Mesendoderm (in vitro differentiated cells): Measurements from ENCODE around the gene CLEC2B.
A peak's percentile ranks its signal among the peaks of the same experiment; 100 is the strongest.

ENCODE experiments used
- DNase-seq: peaks from one replicate; pipeline ENCODE4 v3.0.0; 2013
- H2AK5ac ChIP-seq: 2 replicates; pipeline ENCODE4 v1.6.1; 2013; ENCODE audit warnings: low read length, inconsistent platforms
- H2BK120ac ChIP-seq: 2 replicates; pipeline ENCODE4 v1.6.1; 2013; ENCODE audit warnings: low read depth, mild to moderate bottlenecking, low read length, moderate library complexity, mixed read lengths
- H2BK15ac ChIP-seq: replicated peaks from 2 replicates; pipeline ENCODE4 v1.6.1; 2013; ENCODE audit warnings: low read depth, mild to moderate bottlenecking, moderate library complexity
- H2BK5ac ChIP-seq: 2 replicates; pipeline ENCODE4 v1.6.1; 2013; ENCODE audit warnings: low read length, inconsistent platforms
- H3K18ac ChIP-seq: 2 replicates; pipeline ENCODE4 v1.6.1; 2013; ENCODE audit warnings: mild to moderate bottlenecking, low read length, mixed read lengths
- H3K23ac ChIP-seq: one replicate; pipeline ENCODE4 v1.6.1; 2013; ENCODE audit warnings: low read length
- H3K27ac ChIP-seq: 2 replicates; pipeline ENCODE4 v1.5.1; 2013; ENCODE audit warnings: low read depth, mild to moderate bottlenecking, inconsistent platforms, low read length, moderate library complexity
- H3K27me3 ChIP-seq: 2 replicates; pipeline ENCODE4 v1.6.1; 2013; ENCODE audit warnings: low read length, control low read depth, mild to moderate bottlenecking, inconsistent platforms; ENCODE audit not compliant: insufficient read depth, poor library complexity
- H3K36me3 ChIP-seq: 2 replicates; pipeline ENCODE4 v1.6.1; 2013; ENCODE audit warnings: low read length, inconsistent platforms; ENCODE audit not compliant: control insufficient read depth, insufficient read depth
- H3K4ac ChIP-seq: one replicate; pipeline ENCODE4 v1.6.1; 2013; ENCODE audit warnings: low read depth, mild to moderate bottlenecking, low read length, moderate library complexity
- H3K4me1 ChIP-seq: 2 replicates; pipeline ENCODE4 v1.6.1; 2013; ENCODE audit warnings: low read depth, low read length, inconsistent platforms; ENCODE audit not compliant: control insufficient read depth
- H3K4me2 ChIP-seq: 2 replicates; pipeline ENCODE4 v1.6.1; 2013; ENCODE audit warnings: low read length
- H3K4me3 ChIP-seq: 2 replicates; pipeline ENCODE4 v1.5.1; 2013; ENCODE audit warnings: mild to moderate bottlenecking, low read length
- H3K56ac ChIP-seq: one replicate; pipeline ENCODE4 v1.6.1; 2013; ENCODE audit warnings: low read length
- H3K79me1 ChIP-seq: 2 replicates; pipeline ENCODE4 v1.6.1; 2013; ENCODE audit warnings: low read length, inconsistent platforms
- H3K79me2 ChIP-seq: 2 replicates; pipeline ENCODE4 v1.6.1; 2013; ENCODE audit warnings: mild to moderate bottlenecking, low read length; ENCODE audit not compliant: control insufficient read depth, insufficient read depth
- H3K9ac ChIP-seq: 2 replicates; pipeline ENCODE4 v1.6.1; 2013; ENCODE audit warnings: low read length, inconsistent platforms
- H4K5ac ChIP-seq: one replicate; pipeline ENCODE4 v1.6.1; 2013; ENCODE audit warnings: low read length
- H4K8ac ChIP-seq: one replicate; pipeline ENCODE4 v1.6.1; 2013; ENCODE audit warnings: low read depth, mild to moderate bottlenecking, control low read depth, low read length, moderate library complexity
- WGBS: extraction: QIAGEN DNeasy Blood & Tissue Kit; methylation state at CpG from one replicate; pipeline ENCODE4 v1.1.7; 2013; ENCODE audit warnings: low lambda C conversion rate, missing lambda C conversion rate; ENCODE audit not compliant: insufficient coverage; ENCODE audit errors: extremely low coverage; 5-methylcytosine and 5-hydroxymethylcytosine counted together

The CLEC2B gene

DNA sequence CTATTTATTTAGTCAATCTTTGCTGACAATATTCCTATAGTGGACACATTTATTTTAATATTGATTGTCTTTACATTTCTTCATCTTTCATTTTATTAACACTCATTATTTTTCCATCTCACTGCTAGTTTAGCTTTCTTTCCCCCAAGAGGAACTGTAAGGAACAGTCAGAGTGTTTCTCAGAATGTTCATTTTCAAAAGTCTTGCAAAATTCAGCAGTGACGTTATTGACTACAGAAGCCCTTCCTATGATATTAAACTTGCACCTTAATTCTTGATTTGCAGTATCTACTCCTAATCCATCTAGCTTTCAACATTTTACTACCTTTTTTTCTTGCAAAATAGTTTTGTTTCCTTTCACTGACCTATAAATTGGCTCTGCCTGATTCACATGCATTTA lies 13.0 kb downstream of the CLEC2B start:
- peaks cover 4% of the 10 kb centered on the region for H3K4me1 ChIP-seq
- no peaks in the 10 kb centered on the region for H3K27me3 ChIP-seq
- H3K56ac ChIP-seq: no peak overlapping the region
- DNase-seq: no peak
- no peaks in the 10 kb centered on the region for H3K79me1 ChIP-seq
- H2BK15ac ChIP-seq: no peak overlapping the region
- no peak overlapping the region for H3K4ac ChIP-seq
- no CpG with 5 or more reads among the region's 1 CpG for WGBS
- no peaks in the 10 kb centered on the region for H3K79me2 ChIP-seq
- H3K27ac ChIP-seq: no peak overlapping the region
- no peak overlapping the region for H4K5ac ChIP-seq
- no peak overlapping the region for H2BK120ac ChIP-seq
- H3K23ac ChIP-seq: no peak overlapping the region
- H3K4me2 ChIP-seq: no peak overlapping the region
- no peak overlapping the region for H3K9ac ChIP-seq
- H2AK5ac ChIP-seq: no peak overlapping the region
- H3K36me3 ChIP-seq: no peaks in the 10 kb centered on the region
- no peak overlapping the region for H3K18ac ChIP-seq
- no peak overlapping the region for H4K8ac ChIP-seq
- H2BK5ac ChIP-seq: no peak overlapping the region
- H3K4me3 ChIP-seq: no peak overlapping the region

DNA sequence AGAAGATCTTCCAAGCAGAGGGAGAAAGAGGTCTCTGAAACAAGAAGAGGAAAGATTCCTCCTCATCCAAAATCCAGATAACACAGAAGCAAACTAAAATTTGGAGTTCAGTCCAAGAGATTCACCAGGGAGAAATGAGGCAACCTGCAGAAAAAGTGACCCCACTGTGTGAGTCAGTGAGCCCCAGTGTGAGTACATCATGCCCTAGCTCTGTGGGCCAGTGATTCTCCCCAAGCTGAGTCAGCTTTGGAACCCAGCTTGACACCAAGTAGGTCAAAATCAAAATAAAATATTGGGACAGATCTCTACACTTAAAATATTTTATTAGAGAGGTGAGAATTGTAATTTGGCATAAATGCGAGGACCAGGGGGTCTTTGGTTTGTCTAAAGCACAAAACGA lies 17.2 kb downstream of the CLEC2B start:
- WGBS: 100% methylated on average over 2 of the region's 2 CpGs
- no peaks in the 10 kb centered on the region for H3K27me3 ChIP-seq
- H2BK5ac ChIP-seq: no peak overlapping the region
- no peak overlapping the region for H3K18ac ChIP-seq
- H3K79me2 ChIP-seq: no peaks in the 10 kb centered on the region
- no peak overlapping the region for H2BK15ac ChIP-seq
- no peaks in the 10 kb centered on the region for H3K79me1 ChIP-seq
- H3K4me1 ChIP-seq: peaks cover 4% of the 10 kb centered on the region
- no peak overlapping the region for H4K8ac ChIP-seq
- no peak for DNase-seq
- H3K4ac ChIP-seq: no peak overlapping the region
- no peaks in the 10 kb centered on the region for H3K36me3 ChIP-seq
- H2AK5ac ChIP-seq: no peak overlapping the region
- H3K4me2 ChIP-seq: no peak overlapping the region
- no peak overlapping the region for H3K27ac ChIP-seq
- no peak overlapping the region for H3K4me3 ChIP-seq
- no peak overlapping the region for H3K23ac ChIP-seq
- H4K5ac ChIP-seq: no peak overlapping the region
- H3K56ac ChIP-seq: no peak overlapping the region
- H3K9ac ChIP-seq: no peak overlapping the region
- H2BK120ac ChIP-seq: no peak overlapping the region

DNA sequence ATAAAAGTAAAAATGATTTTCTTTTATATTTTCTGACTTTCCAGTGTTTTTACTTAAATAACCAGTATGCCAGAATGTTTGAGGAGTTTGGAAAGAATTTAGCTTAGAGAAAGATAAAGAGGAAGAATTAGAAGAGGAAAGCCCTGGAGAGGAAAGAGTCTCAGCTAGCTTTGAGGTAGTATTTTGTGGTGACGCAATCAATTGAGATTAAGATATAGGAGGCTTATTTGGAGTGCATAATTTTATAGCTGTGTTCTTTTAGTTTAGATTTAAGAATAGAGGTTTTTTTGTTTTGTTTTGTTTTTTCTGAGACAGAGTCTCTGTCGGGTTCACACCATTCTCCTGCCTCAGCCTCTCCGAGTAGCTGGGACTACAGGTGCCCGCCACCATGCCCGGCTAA lies 18.1 kb downstream of the CLEC2B start:
- H3K36me3 ChIP-seq: no peaks in the 10 kb centered on the region
- no peak overlapping the region for H2BK5ac ChIP-seq
- no CpG with 5 or more reads among the region's 5 CpGs for WGBS
- peaks cover 4% of the 10 kb centered on the region for H3K4me1 ChIP-seq
- no peak overlapping the region for H2BK120ac ChIP-seq
- no peak overlapping the region for H2AK5ac ChIP-seq
- no peak overlapping the region for H3K18ac ChIP-seq
- no peaks in the 10 kb centered on the region for H3K79me1 ChIP-seq
- H4K8ac ChIP-seq: no peak overlapping the region
- no peak overlapping the region for H3K4me2 ChIP-seq
- no peak overlapping the region for H3K9ac ChIP-seq
- no peaks in the 10 kb centered on the region for H3K27me3 ChIP-seq
- no peak overlapping the region for H2BK15ac ChIP-seq
- no peaks in the 10 kb centered on the region for H3K79me2 ChIP-seq
- DNase-seq: no peak
- no peak overlapping the region for H3K4me3 ChIP-seq
- no peak overlapping the region for H3K23ac ChIP-seq
- H4K5ac ChIP-seq: no peak overlapping the region
- no peak overlapping the region for H3K4ac ChIP-seq
- H3K56ac ChIP-seq: no peak overlapping the region
- H3K27ac ChIP-seq: no peak overlapping the region

DNA sequence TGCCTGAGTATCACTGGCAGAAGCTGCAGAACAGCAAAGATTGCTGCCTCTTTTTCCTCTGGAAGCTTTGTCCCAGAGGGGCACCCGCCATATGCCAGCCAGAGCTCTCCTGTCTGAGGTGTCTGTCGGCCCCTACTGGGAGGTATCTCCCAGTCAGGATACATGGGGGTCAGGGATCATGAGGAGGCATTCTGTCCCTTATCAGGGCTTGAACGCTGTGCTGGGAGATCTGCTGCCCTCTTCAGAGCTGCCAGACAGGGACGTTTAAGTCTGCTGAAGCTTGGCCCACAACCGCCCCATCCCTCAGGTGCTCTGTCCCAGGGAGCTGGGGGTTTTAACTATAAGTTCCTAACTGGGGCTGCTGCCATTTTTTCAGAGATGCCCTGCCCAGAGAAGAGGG lies 20.3 kb downstream of the CLEC2B start:
- Histone ChIP-seq H3K23ac (no peak overlapping the region), H4K8ac (no peak overlapping the region), H3K79me2 (no peaks in the 10 kb centered on the region), H3K27ac (no peak overlapping the region), H2BK120ac (no peak overlapping the region), H2BK15ac (no peak overlapping the region), H3K56ac (no peak overlapping the region), H3K18ac (no peak overlapping the region), H3K4ac (no peak overlapping the region), H2AK5ac (no peak overlapping the region), H3K9ac (no peak overlapping the region), H3K4me2 (no peak overlapping the region), H2BK5ac (no peak overlapping the region), H3K4me1 (peaks cover 4% of the 10 kb centered on the region), H3K36me3 (no peaks in the 10 kb centered on the region), H4K5ac (no peak overlapping the region), H3K27me3 (no peaks in the 10 kb centered on the region), H3K79me1 (no peaks in the 10 kb centered on the region), H3K4me3 (no peak overlapping the region)
- peak; percentile 32 for DNase-seq
- WGBS: no CpG with 5 or more reads among the region's 5 CpGs

DNA sequence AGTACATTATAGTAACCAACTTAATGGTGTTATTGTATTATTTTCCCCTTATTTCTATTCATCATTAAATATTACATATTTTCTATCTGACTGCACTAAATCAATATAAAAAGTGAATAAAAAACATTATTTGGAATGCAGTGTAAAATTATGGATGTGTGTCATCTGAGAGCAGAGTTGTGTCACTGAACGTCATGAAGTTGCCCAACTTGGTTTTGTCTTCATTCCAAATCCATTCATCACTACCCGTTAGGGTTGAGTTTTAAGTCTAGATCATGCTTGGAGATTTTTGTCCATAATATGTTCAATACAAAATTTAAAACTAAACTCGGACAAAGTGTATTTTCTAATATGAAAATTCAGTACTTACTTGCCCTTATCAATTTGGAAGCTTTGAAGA lies 25.7 kb downstream of the CLEC2B start:
- Histone ChIP-seq H3K79me2 (no peaks in the 10 kb centered on the region), H3K9ac (no peak overlapping the region), H3K79me1 (no peaks in the 10 kb centered on the region), H3K4me2 (no peak overlapping the region), H2BK5ac (no peak overlapping the region), H3K4me1 (no peaks in the 10 kb centered on the region), H3K27ac (no peak overlapping the region), H4K8ac (no peak overlapping the region), H3K56ac (no peak overlapping the region), H3K18ac (no peak overlapping the region), H2BK15ac (no peak overlapping the region), H3K4ac (no peak overlapping the region), H3K36me3 (no peaks in the 10 kb centered on the region), H3K4me3 (no peak overlapping the region), H4K5ac (no peak overlapping the region), H3K27me3 (no peaks in the 10 kb centered on the region), H2AK5ac (no peak overlapping the region), H2BK120ac (no peak overlapping the region), H3K23ac (no peak overlapping the region)
- no peak for DNase-seq
- no CpG with 5 or more reads among the region's 3 CpGs for whole genome bisulfite sequencing

DNA sequence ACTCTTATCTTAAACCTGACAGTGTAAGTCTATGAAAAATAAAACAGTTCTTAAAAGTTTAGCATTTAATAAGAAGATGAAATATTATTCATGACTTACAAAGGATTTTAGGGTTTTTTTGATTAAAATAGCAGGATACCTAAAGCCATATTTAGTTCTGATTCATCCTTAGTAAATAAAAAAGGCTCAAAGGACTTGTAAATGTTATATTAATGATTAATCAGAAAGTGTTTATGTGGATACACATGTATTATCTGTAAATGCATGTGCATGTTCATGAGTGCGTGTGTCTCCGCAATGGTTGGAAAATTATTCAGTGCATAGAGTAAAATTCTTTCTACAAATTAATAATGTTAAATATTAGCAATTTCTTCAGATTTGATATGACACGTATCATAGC lies 37.4 kb downstream of the CLEC2B start:
- H3K27ac ChIP-seq: no peak overlapping the region
- no CpG with 5 or more reads among the region's 3 CpGs for WGBS
- no peak overlapping the region for H2AK5ac ChIP-seq
- no peak overlapping the region for H3K4ac ChIP-seq
- H3K36me3 ChIP-seq: no peaks in the 10 kb centered on the region
- H3K27me3 ChIP-seq: no peaks in the 10 kb centered on the region
- H3K79me1 ChIP-seq: no peaks in the 10 kb centered on the region
- no peak overlapping the region for H3K18ac ChIP-seq
- H3K9ac ChIP-seq: no peak overlapping the region
- H2BK120ac ChIP-seq: no peak overlapping the region
- no peaks in the 10 kb centered on the region for H3K4me1 ChIP-seq
- no peak overlapping the region for H4K8ac ChIP-seq
- no peak overlapping the region for H3K4me3 ChIP-seq
- H4K5ac ChIP-seq: no peak overlapping the region
- H3K56ac ChIP-seq: no peak overlapping the region
- no peak overlapping the region for H3K23ac ChIP-seq
- H3K4me2 ChIP-seq: no peak overlapping the region
- no peak overlapping the region for H2BK15ac ChIP-seq
- H2BK5ac ChIP-seq: no peak overlapping the region
- H3K79me2 ChIP-seq: no peaks in the 10 kb centered on the region
- no peak for DNase-seq
